PFSK-1 (cell line): ENCODE data around the gene AHI1.

Source experiments
- POLR2AphosphoS5 ChIP-seq: IDR thresholded peaks from 2 replicates; pipeline ENCODE4 v1.6.1; 2012; ENCODE audit warnings: low read depth, mild to moderate bottlenecking, control low read depth, low read length, moderate library complexity
- SIN3A ChIP-seq: IDR thresholded peaks from 2 replicates; pipeline ENCODE4 v1.6.1; 2012; ENCODE audit warnings: mild to moderate bottlenecking, low read length, moderate library complexity, borderline replicate concordance; ENCODE audit not compliant: insufficient read depth
- TAF1 ChIP-seq: IDR thresholded peaks from 2 replicates; pipeline ENCODE4 v1.6.1; 2012; ENCODE audit warnings: low read length, control low read depth, borderline replicate concordance; ENCODE audit not compliant: insufficient read depth

DNA sequence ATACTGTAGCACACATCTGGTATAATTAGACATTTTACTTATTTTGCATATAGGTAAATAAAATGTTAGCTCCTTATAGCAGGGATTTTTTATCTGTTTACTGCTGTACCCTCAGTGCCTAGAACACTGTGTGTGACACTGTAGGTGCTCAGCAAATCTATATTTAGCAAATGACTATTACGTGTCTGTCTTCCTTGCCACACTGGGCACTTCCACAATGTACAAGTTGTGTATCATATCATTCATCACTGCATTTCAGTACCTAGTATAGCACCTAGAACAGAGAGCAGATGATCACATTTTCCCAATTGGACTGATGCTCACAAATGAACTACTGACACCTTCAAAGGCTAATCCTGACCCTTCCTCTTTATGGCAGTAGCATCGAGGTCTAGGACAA lies 200.8 kb downstream of the AHI1 start:
- no peak for TF ChIP-seq POLR2AphosphoS5
- no peak for TF ChIP-seq TAF1
- TF ChIP-seq SIN3A, result no peak
